GM18909 (cell line): ENCODE results near the gene XPNPEP1.

Experiments
- ATAC-seq: cut with Tn5 transposase; IDR thresholded peaks from one replicate; pipeline ENCODE4 v1.9.1; 2021; ENCODE audit warnings: mild to moderate bottlenecking; ENCODE audit not compliant: unreplicated experiment, poor library complexity

XPNPEP1 gene

DNA sequence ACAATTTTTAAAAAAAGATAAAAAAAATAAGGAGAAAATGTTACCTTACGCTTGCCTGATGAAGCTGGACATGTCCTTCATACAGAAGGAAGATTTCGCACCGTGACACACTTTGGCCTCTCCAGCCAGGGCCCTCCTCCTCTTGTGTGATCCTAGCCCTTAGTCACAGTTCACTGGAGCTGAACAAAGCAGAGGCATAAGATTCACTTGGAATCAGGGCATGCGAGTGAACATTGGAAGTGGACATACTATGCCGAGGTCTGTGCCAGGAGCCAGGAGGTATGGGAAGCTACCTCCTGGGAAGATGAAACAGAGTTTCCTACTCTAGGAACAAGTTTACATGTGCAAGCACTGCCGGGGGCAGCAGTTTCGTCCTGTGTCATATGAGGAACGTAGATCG, 91.5 kb downstream of the XPNPEP1 start:
- no peak for ATAC-seq

- no peak for ATAC-seq
Observed at GRCh38 chr10:109824206-109824605, 99.1 kb downstream of the XPNPEP1 start.

- no peak for ATAC-seq
Observed at GRCh38 chr10:109823196-109823595, 100.1 kb downstream of the XPNPEP1 start.

GRCh38 chr10:109821672-109822071, 101.6 kb downstream of the XPNPEP1 start:
- ATAC-seq = no peak

DNA sequence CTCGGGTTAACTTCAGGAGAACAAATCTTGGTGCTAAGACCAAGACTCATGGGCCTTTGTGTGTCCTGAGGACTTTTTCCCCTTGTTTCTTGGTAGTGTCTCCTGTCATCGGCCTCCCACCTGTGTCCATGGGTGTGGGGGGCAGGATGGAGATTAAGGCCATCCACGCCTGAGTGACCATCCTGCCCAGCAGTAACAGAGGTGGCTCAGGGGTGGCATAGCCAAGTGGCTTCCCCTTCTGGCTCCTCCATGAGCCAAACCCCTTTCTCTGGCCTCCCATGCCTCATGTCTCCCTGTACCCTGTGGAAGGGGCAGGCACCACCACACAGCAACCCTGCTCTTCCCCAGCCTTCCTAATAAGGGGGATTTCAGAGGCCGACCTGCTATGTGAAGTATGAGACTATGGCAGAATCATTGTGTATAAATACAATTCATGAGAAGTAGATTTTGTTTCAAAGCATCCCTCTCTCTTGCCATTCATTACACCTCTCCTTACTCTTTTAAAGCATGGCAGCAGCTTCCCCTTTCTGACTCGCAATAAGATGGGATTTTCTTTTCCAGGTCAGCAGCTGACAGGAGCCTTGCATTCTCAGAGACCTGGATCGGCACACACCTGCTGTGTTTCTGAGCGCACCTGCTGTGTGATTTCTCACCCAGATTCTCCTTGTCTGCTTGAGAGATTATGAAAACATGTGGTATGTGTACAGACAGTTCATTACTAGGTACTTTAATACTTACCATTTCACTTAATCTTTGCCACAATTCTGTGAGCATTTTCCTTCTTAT, 102.5 kb downstream of the XPNPEP1 start:
- ATAC-seq = no peak

DNA sequence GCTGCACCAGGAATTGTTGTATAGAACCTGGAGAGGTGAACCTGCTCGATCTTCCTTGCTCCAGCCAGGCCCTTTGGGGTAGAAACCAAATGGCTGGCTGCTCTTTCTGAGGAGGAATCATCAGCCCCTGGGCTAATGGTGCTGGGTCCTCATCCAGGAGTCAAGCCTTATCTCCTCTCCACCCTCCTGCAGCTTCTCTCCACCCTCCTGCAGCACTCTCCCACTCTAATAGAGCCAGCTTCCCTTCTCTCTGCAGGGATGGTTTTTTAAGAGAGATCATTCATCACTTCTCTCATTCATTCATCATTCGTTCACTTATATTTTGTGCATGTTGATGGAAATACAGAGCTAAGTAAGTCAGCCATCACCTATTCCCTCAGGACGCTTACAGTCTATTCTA, 103.5 kb downstream of the XPNPEP1 start:
- ATAC-seq = no peak
